GM12801 (cell line): Measurements from ENCODE around the gene SLC4A4.

ENCODE experiments used
- CTCF ChIP-seq: IDR thresholded peaks from one replicate; pipeline ENCODE4 v1.5.1; 2011; ENCODE audit warnings: control low read depth; ENCODE audit not compliant: insufficient read length; ENCODE audit errors: extremely low read depth

SLC4A4 gene

GRCh38 chr4:71568131-71568530 lies 229.3 kb downstream of the SLC4A4 start:
- no peak for TF ChIP-seq CTCF

GRCh38 chr4:71570492-71570891 lies 231.7 kb downstream of the SLC4A4 start:
- no peak for TF ChIP-seq CTCF

- no peak for TF ChIP-seq CTCF
Observed at GRCh38 chr4:71571346-71571745, 232.5 kb downstream of the SLC4A4 start.

- no peak for TF ChIP-seq CTCF
Observed at GRCh38 chr4:71583971-71584370, 245.2 kb downstream of the SLC4A4 start.

- TF ChIP-seq CTCF = no peak
Observed at GRCh38 chr4:71584585-71584984, 245.8 kb downstream of the SLC4A4 start.

GRCh38 chr4:71586087-71586763 lies 247.4 kb downstream of the SLC4A4 start:
- no peak for TF ChIP-seq CTCF

GRCh38 chr4:71587995-71588394 lies 249.2 kb downstream of the SLC4A4 start:
- TF ChIP-seq CTCF = no peak
